Amygdala (tissue), 56 donors: ENCODE data around the gene AREG.

Experiments used
- DNase-seq, 56 donors: peaks; one replicate each; lab custom pipeline; 2025; lab: John Stamatoyannopoulos, UW

The AREG gene

GRCh38 chr4:74431113-74431826, 13.7 kb upstream of the AREG start:
- DNase-seq: no peak

GRCh38 chr4:74433043-74433442, 11.9 kb upstream of the AREG start:
- DNase-seq: no peak

- no peak for DNase-seq
Observed at GRCh38 chr4:74433541-74434172, 11.3 kb upstream of the AREG start.

- no peak for DNase-seq
Observed at GRCh38 chr4:74435296-74435695, 9.6 kb upstream of the AREG start.

GRCh38 chr4:74437866-74438265, 7.1 kb upstream of the AREG start:
- DNase-seq: no peak

GRCh38 chr4:74438661-74439060, 6.3 kb upstream of the AREG start:
- DNase-seq: no peak

- no peak for DNase-seq
Observed at GRCh38 chr4:74439952-74440351, 5.0 kb upstream of the AREG start.

GRCh38 chr4:74440356-74440755, 4.6 kb upstream of the AREG start:
- DNase-seq: no peak

GRCh38 chr4:74441744-74442143, 3.2 kb upstream of the AREG start:
- no peak for DNase-seq

- DNase-seq: no peak
Observed at GRCh38 chr4:74446193-74446868, 1.4 kb downstream of the AREG start.

GRCh38 chr4:74446896-74447295, 2.0 kb downstream of the AREG start:
- DNase-seq: no peak

GRCh38 chr4:74447636-74448233, 2.8 kb downstream of the AREG start:
- no peak for DNase-seq

GRCh38 chr4:74449571-74450297, 4.8 kb downstream of the AREG start:
- no peak for DNase-seq

GRCh38 chr4:74450298-74450683, 5.4 kb downstream of the AREG start:
- DNase-seq: no peak

- no peak for DNase-seq
Observed at GRCh38 chr4:74451214-74451661, 6.3 kb downstream of the AREG start.

- DNase-seq: no peak
Observed at GRCh38 chr4:74453037-74453635, 8.2 kb downstream of the AREG start.

GRCh38 chr4:74453829-74454742, 9.2 kb downstream of the AREG start:
- DNase-seq: no peak

- DNase-seq: no peak
Observed at GRCh38 chr4:74455361-74456055, 10.6 kb downstream of the AREG start.
